Measurements from ENCODE around the gene AMBRA1. TPM values are rescaled to one million over a fixed set of nuclear protein-coding genes. Genes with fewer than 3 reads are reported as not detected.
A peak's percentile ranks its signal among the peaks of the same experiment; 100 is the strongest.

Gene AMBRA1
- total RNA-seq, 3 donors from 2014 or later (not counting 1 experiment from before 2014, with no cell fraction given), result 41.3 to 52.7 (median 46.2) TPM

DNA sequence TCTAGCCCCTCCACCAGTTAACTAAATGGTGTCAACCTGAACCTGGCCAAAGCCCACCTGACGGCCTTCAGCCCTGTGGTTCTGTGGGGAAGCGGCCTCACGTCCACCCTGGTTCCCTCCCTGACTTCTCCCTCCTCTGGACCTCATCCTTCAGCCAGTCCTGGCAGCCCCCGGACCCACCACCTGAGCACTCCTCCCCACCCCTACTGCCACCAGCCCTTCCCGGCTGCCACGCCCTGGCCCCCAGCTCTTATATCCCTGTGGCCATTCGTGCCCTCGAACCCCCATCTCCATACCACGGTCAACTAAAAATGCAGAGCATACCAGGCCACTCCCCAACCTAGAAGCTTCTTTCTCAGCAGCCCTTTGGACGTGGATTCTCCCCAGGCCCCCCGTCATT lies 216.5 kb downstream of the AMBRA1 start:
- intact Hi-C loops (cut with micrococcal nuclease), result no loop called here
- H3K9me3 Mint-ChIP-seq, result no peaks in the 10 kb centered on the region
- 96% methylated on average over 11 of the region's 11 CpGs for WGBS (ENCODE audit: insufficient coverage)
- peaks cover 38% of the 10 kb centered on the region for H3K4me1 ChIP-seq (ENCODE audit: control insufficient read depth, insufficient read depth, low read length)
- DNase-seq, result no peak
- H3K27me3 ChIP-seq (ENCODE audit: control insufficient read depth, insufficient read depth, low read length), result peaks cover 3% of the 10 kb centered on the region
- H3K4me3 ChIP-seq (ENCODE audit: low read length), result no peak overlapping the region
- ATAC-seq, result no peak
- peaks cover 0 to 4% of the 10 kb centered on the region in 2 donors for H3K27me3 Mint-ChIP-seq (ENCODE audit: low read depth in 2 of 2)
- H3K27ac ChIP-seq (ENCODE audit: low read length), result no peak overlapping the region
- TF ChIP-seq, protein P1, sequence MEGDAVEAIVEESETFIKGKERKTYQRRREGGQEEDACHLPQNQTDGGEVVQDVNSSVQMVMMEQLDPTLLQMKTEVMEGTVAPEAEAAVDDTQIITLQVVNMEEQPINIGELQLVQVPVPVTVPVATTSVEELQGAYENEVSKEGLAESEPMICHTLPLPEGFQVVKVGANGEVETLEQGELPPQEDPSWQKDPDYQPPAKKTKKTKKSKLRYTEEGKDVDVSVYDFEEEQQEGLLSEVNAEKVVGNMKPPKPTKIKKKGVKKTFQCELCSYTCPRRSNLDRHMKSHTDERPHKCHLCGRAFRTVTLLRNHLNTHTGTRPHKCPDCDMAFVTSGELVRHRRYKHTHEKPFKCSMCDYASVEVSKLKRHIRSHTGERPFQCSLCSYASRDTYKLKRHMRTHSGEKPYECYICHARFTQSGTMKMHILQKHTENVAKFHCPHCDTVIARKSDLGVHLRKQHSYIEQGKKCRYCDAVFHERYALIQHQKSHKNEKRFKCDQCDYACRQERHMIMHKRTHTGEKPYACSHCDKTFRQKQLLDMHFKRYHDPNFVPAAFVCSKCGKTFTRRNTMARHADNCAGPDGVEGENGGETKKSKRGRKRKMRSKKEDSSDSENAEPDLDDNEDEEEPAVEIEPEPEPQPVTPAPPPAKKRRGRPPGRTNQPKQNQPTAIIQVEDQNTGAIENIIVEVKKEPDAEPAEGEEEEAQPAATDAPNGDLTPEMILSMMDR (IDR thresholded peaks at IDR 0.05), result no peak
- H3K4me3 Mint-ChIP-seq, result no peak overlapping the region
- no peaks in the 10 kb centered on the region for H3K9me3 ChIP-seq (ENCODE audit: control insufficient read depth, insufficient read depth, low read length)
- H3K27ac Mint-ChIP-seq, result peak overlapping the region in 1 of 2 donors; percentile 65
- no peaks in the 10 kb centered on the region for H3K36me3 Mint-ChIP-seq
- H3K36me3 ChIP-seq (ENCODE audit: control insufficient read depth, insufficient read depth, low read length), result peaks cover 58% of the 10 kb centered on the region
- H3K4me1 Mint-ChIP-seq, result peaks cover 13 to 36% of the 10 kb centered on the region in 2 donors

DNA sequence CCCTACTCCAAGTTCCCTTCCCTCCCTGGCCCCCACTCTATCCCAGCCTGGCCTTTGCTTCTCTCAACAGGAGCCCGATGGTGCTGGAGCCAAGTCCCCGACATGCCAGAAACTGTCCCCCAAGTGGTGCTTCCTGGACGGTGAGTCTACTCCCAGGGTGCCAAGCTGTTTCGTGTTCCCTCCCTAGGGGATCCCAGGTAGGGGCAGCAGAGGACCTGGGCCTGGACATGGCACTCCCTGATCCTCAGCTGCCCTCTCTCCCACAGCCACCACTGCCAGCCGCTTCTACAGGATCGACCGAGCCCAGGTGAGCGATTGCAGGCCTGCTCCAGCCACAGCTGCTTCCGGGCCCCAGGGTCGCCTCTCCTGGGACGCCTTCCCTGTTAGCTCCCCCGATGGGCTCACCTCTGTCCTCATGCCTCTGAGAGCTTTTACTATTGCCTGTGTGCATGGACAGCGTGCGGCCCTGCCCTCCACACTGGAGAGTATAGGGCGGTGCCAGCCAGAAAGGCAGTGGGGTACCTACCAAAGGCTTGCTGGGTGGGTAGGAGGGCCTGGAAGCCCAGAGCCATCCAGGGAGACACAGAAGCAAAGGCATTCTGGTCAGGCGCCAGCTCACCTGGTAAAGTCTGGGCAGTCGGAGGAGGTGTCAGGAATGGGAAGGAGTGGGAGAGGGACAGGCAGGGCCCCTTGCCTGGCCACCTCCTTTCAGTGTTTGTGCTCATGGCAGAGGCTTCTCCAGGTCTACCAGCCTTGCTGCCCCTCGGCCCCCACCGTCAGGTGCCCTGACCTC lies 217.4 kb downstream of the AMBRA1 start:
- Histone ChIP-seq H3K9me3 (ENCODE audit: control insufficient read depth, insufficient read depth, low read length) (no peaks in the 10 kb centered on the region), H3K4me3 (ENCODE audit: low read length) (no peak overlapping the region), H3K36me3 (ENCODE audit: control insufficient read depth, insufficient read depth, low read length) (peaks cover 67% of the 10 kb centered on the region), H3K4me1 (ENCODE audit: control insufficient read depth, insufficient read depth, low read length) (peaks cover 31% of the 10 kb centered on the region), H3K27ac (ENCODE audit: low read length) (no peak overlapping the region), H3K27me3 (ENCODE audit: control insufficient read depth, insufficient read depth, low read length) (no peaks in the 10 kb centered on the region)
- intact Hi-C loops (cut with micrococcal nuclease), result no loop called here
- H3K9me3 Mint-ChIP-seq, result no peaks in the 10 kb centered on the region
- TF ChIP-seq, protein P1 (IDR thresholded peaks at IDR 0.05), result no peak
- WGBS (ENCODE audit: insufficient coverage), result 96% methylated on average over 19 of the region's 19 CpGs
- no peak overlapping the region for H3K27ac Mint-ChIP-seq
- no peaks in the 10 kb centered on the region for H3K36me3 Mint-ChIP-seq
- H3K27me3 Mint-ChIP-seq (ENCODE audit: low read depth in 2 of 2), result no peaks in the 10 kb centered on the region
- no peak overlapping the region for H3K4me3 Mint-ChIP-seq
- peaks cover 13 to 30% of the 10 kb centered on the region in 2 donors for H3K4me1 Mint-ChIP-seq
- ATAC-seq (no peak), DNase-seq (no peak)

GRCh38 chr11:46375392-46376101 lies 218.3 kb downstream of the AMBRA1 start:
- Histone ChIP-seq H3K27me3 (ENCODE audit: control insufficient read depth, insufficient read depth, low read length) (no peaks in the 10 kb centered on the region), H3K27ac (ENCODE audit: low read length) (no peak overlapping the region)

More at GRCh38 chr11:46375392-46376101, 218.3 kb downstream of the AMBRA1 start:
- Mint-ChIP-seq H3K4me1 (peaks cover 13 to 24% of the 10 kb centered on the region in 2 donors), H3K27me3 (ENCODE audit: low read depth in 2 of 2) (no peaks in the 10 kb centered on the region), H3K27ac (no peak overlapping the region), H3K4me3 (no peak overlapping the region), H3K36me3 (no peaks in the 10 kb centered on the region), H3K9me3 (no peaks in the 10 kb centered on the region)
- ATAC-seq (no peak), DNase-seq (no peak)
- Histone ChIP-seq H3K9me3 (ENCODE audit: control insufficient read depth, insufficient read depth, low read length) (no peaks in the 10 kb centered on the region), H3K4me3 (ENCODE audit: low read length) (no peak overlapping the region), H3K4me1 (ENCODE audit: control insufficient read depth, insufficient read depth, low read length) (peaks cover 27% of the 10 kb centered on the region), H3K36me3 (ENCODE audit: control insufficient read depth, insufficient read depth, low read length) (peaks cover 74% of the 10 kb centered on the region)
- intact Hi-C loops (cut with micrococcal nuclease), result no loop called here
- TF ChIP-seq, protein P1 (IDR thresholded peaks at IDR 0.05), result no peak
- WGBS (ENCODE audit: insufficient coverage), result 96% methylated on average over 38 of the region's 38 CpGs

Measured in natural killer cell (primary cell).